HG02571 (cell line): ENCODE data around the gene IGFLR1.
"Not testable (repeated sequence)": the region's sequence is repeated elsewhere in the genome, so short reads cannot be mapped to it uniquely, and the experiment has no call there.

Source experiments
- ATAC-seq: cut with Tn5 transposase; IDR thresholded peaks from one replicate; pipeline ENCODE4 v1.9.1; 2021; ENCODE audit warnings: mild to moderate bottlenecking, moderate library complexity; ENCODE audit not compliant: unreplicated experiment

The IGFLR1 gene

GRCh38 chr19:35710784-35711723 lies 31.2 kb downstream of the IGFLR1 start:
- no peak for ATAC-seq

- no peak for ATAC-seq
These were observed 33.9 kb downstream of the IGFLR1 start for GRCh38 chr19:35708391-35708790.

- ATAC-seq, result no peak
These were observed 38.0 kb downstream of the IGFLR1 start, which contains the start of gene ZBTB32 for GRCh38 chr19:35704218-35704617. Gene ZBTB32 (plus strand): TSS chr19:35704558. CDS start chr19:35714627, 10,069 bp downstream.

GRCh38 chr19:35703343-35703742 lies 38.9 kb downstream of the IGFLR1 start:
- no peak for ATAC-seq

- ATAC-seq, result peak; percentile 97
These were observed 39.8 kb downstream of the IGFLR1 start for GRCh38 chr19:35702223-35703012.

GRCh38 chr19:35696835-35697234 lies 45.4 kb downstream of the IGFLR1 start:
- no peak for ATAC-seq

GRCh38 chr19:35695895-35696422 lies 46.3 kb downstream of the IGFLR1 start:
- no peak for ATAC-seq

GRCh38 chr19:35693835-35694599 lies 48.2 kb downstream of the IGFLR1 start:
- peak; percentile 78 for ATAC-seq

GRCh38 chr19:35693422-35693821 lies 48.8 kb downstream of the IGFLR1 start:
- no peak for ATAC-seq

GRCh38 chr19:35692010-35692409 lies 50.2 kb downstream of the IGFLR1 start:
- no peak for ATAC-seq

GRCh38 chr19:35691106-35691505 lies 51.1 kb downstream of the IGFLR1 start:
- ATAC-seq, result not testable (repeated sequence)

- ATAC-seq, result no peak
These were observed 52.4 kb downstream of the IGFLR1 start for GRCh38 chr19:35689836-35690235.
